ENCODE measurements around the gene GPR108.

DNA sequence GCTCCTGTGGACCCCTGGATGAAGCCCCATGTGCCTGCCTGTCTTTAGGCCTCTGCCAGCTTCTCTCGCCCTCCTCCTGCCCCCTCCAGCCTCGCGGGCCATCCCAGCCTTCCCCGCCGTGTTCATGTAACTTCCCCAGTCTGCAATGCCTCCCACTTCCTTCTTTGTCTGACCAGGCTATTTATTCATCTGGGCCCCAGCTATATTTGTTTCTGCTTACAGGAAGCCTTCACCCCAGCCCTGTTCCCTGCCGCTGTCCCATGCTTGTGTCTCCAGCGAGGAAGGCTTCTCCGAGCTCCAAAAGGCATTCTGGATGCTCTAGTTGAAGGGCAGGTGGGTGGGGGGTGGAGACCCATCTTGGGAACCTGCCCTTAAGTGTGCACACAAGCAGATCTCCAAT lies 9.0 kb downstream of the GPR108 start:
- TF ChIP-seq, protein P1, sequence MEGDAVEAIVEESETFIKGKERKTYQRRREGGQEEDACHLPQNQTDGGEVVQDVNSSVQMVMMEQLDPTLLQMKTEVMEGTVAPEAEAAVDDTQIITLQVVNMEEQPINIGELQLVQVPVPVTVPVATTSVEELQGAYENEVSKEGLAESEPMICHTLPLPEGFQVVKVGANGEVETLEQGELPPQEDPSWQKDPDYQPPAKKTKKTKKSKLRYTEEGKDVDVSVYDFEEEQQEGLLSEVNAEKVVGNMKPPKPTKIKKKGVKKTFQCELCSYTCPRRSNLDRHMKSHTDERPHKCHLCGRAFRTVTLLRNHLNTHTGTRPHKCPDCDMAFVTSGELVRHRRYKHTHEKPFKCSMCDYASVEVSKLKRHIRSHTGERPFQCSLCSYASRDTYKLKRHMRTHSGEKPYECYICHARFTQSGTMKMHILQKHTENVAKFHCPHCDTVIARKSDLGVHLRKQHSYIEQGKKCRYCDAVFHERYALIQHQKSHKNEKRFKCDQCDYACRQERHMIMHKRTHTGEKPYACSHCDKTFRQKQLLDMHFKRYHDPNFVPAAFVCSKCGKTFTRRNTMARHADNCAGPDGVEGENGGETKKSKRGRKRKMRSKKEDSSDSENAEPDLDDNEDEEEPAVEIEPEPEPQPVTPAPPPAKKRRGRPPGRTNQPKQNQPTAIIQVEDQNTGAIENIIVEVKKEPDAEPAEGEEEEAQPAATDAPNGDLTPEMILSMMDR (conservative IDR thresholded peaks at IDR 0.05; ENCODE audit: low read length), result no peak
- TF ChIP-seq EZH2phosphoT487 (IDR thresholded peaks at IDR 0.05; ENCODE audit: borderline replicate concordance), result no peak
